ENCODE results near the gene OR10K1.

OR10K1 gene

DNA sequence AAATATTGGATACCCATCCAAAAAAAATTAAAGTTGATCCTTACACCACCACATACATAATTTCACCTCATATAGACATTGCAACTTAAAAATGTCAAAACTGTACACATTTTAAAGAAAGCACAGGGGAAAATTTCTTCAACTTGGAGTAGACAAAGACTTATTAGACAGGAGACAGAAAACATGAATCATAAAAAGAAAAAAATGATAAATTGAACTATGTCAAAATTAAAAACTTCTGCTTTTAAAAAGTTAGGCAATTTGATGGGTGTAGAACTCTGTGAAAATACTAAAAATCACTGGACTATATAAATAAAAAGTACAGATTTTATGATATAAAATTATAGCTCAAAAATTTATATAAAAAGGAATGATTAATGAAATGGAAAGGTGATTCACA is 4.4 kb upstream of the OR10K1 start:
- Histone ChIP-seq H3K27ac (ENCODE audit: insufficient read depth, low read depth, low read length, poor library complexity, severe bottlenecking) (no peak overlapping the region), H3K4me1 (ENCODE audit: control insufficient read depth, insufficient read depth, low read length) (no peaks in the 10 kb centered on the region)

DNA sequence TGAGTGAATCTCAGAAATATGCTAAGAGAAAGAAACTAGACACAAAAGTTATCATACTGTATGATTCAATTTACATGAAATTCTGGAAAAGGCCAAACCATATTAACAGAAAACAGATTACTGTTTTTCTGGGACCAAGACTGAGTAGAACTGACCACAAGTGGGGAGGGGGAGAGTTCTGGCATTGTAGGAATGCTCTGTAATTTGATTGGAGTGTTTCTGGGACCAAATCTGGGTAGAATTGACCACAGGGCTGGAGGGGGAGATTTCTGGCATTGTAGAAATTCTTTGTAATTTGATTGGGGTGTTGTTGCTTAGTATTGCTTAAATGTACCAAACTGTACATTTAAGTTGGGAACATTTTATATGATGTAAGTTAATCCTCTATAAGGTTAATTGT is 3.4 kb upstream of the OR10K1 start:
- no peaks in the 10 kb centered on the region for H3K4me1 ChIP-seq (ENCODE audit: control insufficient read depth, insufficient read depth, low read length)
- no peaks in the 10 kb centered on the region for H3K9me3 ChIP-seq (ENCODE audit: control insufficient read depth, low read length)
- H3K36me3 ChIP-seq (ENCODE audit: control insufficient read depth, insufficient read depth, low read length) = no peaks in the 10 kb centered on the region
- no peaks in the 10 kb centered on the region for H3K27me3 ChIP-seq (ENCODE audit: control insufficient read depth, insufficient read depth, low read length, poor library complexity, severe bottlenecking)
- no peak overlapping the region for H3K27ac ChIP-seq (ENCODE audit: insufficient read depth, low read depth, low read length, poor library complexity, severe bottlenecking)
- no peak overlapping the region for H3K4me3 ChIP-seq (ENCODE audit: insufficient read depth, low read depth, low read length)

More for the DNA sequence above, 4.4 kb upstream of the OR10K1 start:
- Histone ChIP-seq H3K27me3 (ENCODE audit: control insufficient read depth, insufficient read depth, low read length, poor library complexity, severe bottlenecking) (no peaks in the 10 kb centered on the region), H3K4me3 (ENCODE audit: insufficient read depth, low read depth, low read length) (no peak overlapping the region), H3K9me3 (ENCODE audit: control insufficient read depth, low read length) (no peaks in the 10 kb centered on the region), H3K36me3 (ENCODE audit: control insufficient read depth, insufficient read depth, low read length) (no peaks in the 10 kb centered on the region)

DNA sequence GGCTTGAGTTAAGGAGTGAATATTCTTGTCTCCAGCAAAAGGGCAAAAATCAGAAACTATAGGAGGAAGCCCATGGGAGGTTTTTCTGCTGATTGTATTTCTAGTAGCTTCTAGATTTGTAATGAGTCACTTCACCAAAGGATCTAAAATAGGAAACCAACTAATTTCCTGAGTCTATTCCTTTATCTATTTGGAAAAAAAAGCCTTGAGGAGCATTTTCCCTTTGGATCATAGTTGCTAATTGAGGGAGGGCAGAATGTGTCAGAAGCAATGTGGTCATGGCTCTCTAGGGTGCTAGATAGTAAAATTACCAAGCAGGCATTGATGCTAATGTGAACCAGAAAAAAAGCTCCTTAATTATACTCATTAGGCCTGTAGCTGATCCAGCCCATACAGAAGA is 10.3 kb downstream of the OR10K1 start, which contains the start of gene OR10R2:
Gene OR10R2, plus strand, starts transcription at position 301 of the 400 bp plus-strand sequence. CDS start 106 bp downstream, outside the sequence.
- Histone ChIP-seq H3K4me1 (ENCODE audit: control insufficient read depth, insufficient read depth, low read length) (no peaks in the 10 kb centered on the region), H3K27ac (ENCODE audit: insufficient read depth, low read depth, low read length, poor library complexity, severe bottlenecking) (no peak within 1 kb of the TSS), H3K36me3 (ENCODE audit: control insufficient read depth, insufficient read depth, low read length) (no peaks in the 10 kb centered on the region), H3K27me3 (ENCODE audit: control insufficient read depth, insufficient read depth, low read length, poor library complexity, severe bottlenecking) (no peaks in the 10 kb centered on the region), H3K9me3 (ENCODE audit: control insufficient read depth, low read length) (no peaks in the 10 kb centered on the region), H3K4me3 (ENCODE audit: insufficient read depth, low read depth, low read length) (no peak within 1 kb of the TSS)

DNA sequence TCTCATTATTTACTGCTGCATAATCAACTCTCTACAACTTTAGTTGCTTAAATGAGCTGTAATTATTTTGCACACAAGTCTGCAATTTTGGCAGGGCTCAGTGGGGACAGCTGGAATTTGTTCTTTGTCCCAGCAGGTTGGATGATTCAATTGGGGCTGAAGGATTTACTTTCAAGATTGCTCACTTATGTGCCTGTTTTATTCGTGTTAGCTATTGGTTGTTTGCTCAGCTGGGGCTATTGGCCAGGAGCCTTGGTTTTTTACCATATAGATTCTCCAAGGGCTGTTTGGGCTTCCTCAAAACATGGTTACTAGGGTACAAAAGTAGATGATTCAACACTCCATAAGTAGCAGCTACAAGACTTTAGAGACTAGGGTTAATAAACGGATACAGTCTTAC is 23.8 kb downstream of the OR10K1 start:
- Histone ChIP-seq H3K4me1 (ENCODE audit: control insufficient read depth, insufficient read depth, low read length) (no peaks in the 10 kb centered on the region), H3K4me3 (ENCODE audit: insufficient read depth, low read depth, low read length) (no peak overlapping the region), H3K36me3 (ENCODE audit: control insufficient read depth, insufficient read depth, low read length) (no peaks in the 10 kb centered on the region), H3K27me3 (ENCODE audit: control insufficient read depth, insufficient read depth, low read length, poor library complexity, severe bottlenecking) (no peaks in the 10 kb centered on the region), H3K9me3 (ENCODE audit: control insufficient read depth, low read length) (no peaks in the 10 kb centered on the region), H3K27ac (ENCODE audit: insufficient read depth, low read depth, low read length, poor library complexity, severe bottlenecking) (no peak overlapping the region)
- 54 to 92% methylated on average over 1 to 2 of the region's 2 CpGs for WGBS, 2 experiments

DNA sequence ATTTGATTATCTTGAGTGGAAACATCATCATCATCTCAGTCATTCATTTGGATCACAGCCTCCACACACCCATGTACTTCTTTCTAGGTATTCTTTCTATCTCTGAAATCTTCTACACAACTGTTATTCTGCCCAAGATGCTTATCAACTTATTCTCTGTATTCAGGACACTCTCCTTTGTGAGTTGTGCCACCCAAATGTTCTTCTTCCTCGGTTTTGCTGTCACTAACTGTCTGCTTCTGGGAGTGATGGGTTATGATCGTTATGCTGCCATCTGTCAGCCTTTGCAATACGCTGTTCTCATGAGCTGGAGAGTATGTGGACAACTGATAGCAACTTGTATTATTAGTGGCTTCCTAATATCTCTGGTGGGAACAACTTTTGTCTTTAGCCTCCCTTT is 29.7 kb downstream of the OR10K1 start:
- Histone ChIP-seq H3K4me1 (ENCODE audit: control insufficient read depth, insufficient read depth, low read length) (no peaks in the 10 kb centered on the region), H3K36me3 (ENCODE audit: control insufficient read depth, insufficient read depth, low read length) (no peaks in the 10 kb centered on the region), H3K27ac (ENCODE audit: insufficient read depth, low read depth, low read length, poor library complexity, severe bottlenecking) (no peak overlapping the region), H3K27me3 (ENCODE audit: control insufficient read depth, insufficient read depth, low read length, poor library complexity, severe bottlenecking) (no peaks in the 10 kb centered on the region), H3K4me3 (ENCODE audit: insufficient read depth, low read depth, low read length) (no peak overlapping the region), H3K9me3 (ENCODE audit: control insufficient read depth, low read length) (no peaks in the 10 kb centered on the region)
- 58 to 63% methylated on average over 3 of the region's 3 CpGs for WGBS, 2 experiments

DNA sequence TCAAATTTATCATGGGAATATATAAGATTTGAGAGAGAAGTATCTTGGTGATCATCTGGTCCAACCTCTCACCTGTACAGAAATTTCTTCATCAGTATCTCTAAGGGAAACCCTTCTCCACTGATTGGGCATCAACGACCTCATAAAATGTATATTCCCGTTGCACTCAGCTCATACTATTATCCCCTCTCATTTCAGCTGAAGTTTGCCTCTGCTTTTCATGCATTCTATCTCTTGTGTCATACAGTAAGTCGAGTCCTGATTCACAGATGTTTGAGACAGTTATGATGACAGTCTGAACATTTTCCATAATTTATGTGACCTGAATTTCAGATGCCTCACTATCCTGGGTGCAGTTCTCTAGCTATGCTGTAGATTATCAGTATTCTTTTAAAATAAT is 31.4 kb downstream of the OR10K1 start:
- Histone ChIP-seq H3K9me3 (ENCODE audit: control insufficient read depth, low read length) (no peaks in the 10 kb centered on the region), H3K4me1 (ENCODE audit: control insufficient read depth, insufficient read depth, low read length) (no peaks in the 10 kb centered on the region), H3K27me3 (ENCODE audit: control insufficient read depth, insufficient read depth, low read length, poor library complexity, severe bottlenecking) (no peaks in the 10 kb centered on the region), H3K36me3 (ENCODE audit: control insufficient read depth, insufficient read depth, low read length) (no peaks in the 10 kb centered on the region), H3K4me3 (ENCODE audit: insufficient read depth, low read depth, low read length) (no peak overlapping the region), H3K27ac (ENCODE audit: insufficient read depth, low read depth, low read length, poor library complexity, severe bottlenecking) (no peak overlapping the region)
- 91 to 94% methylated on average over 3 of the region's 3 CpGs for WGBS, 2 experiments

DNA sequence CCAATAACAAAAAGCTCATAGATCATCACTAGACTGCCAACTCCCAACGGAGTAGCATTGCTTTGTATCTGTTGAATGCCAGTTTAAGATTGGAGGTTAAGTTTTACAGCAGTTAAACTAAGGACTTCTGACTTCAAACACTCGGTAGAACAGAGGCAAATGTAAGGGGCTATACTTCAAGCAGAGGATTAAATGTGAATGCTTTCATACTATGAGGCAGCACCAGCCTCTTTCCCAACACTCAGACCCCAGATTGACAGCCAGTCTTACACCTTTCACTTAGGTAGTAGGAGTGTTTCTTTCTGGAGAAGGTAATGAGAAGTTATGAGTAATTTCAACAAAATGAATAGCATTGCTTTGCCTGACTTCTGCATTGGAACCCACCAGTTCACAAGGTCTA is 33.2 kb downstream of the OR10K1 start:
- no peaks in the 10 kb centered on the region for H3K27me3 ChIP-seq (ENCODE audit: control insufficient read depth, insufficient read depth, low read length, poor library complexity, severe bottlenecking)
- 0 to 8% methylated on average over 2 of the region's 2 CpGs for WGBS, 2 experiments
- H3K4me1 ChIP-seq (ENCODE audit: control insufficient read depth, insufficient read depth, low read length) = no peaks in the 10 kb centered on the region
- H3K4me3 ChIP-seq (ENCODE audit: insufficient read depth, low read depth, low read length) = no peak overlapping the region
- no peaks in the 10 kb centered on the region for H3K36me3 ChIP-seq (ENCODE audit: control insufficient read depth, insufficient read depth, low read length)
- no peak overlapping the region for H3K27ac ChIP-seq (ENCODE audit: insufficient read depth, low read depth, low read length, poor library complexity, severe bottlenecking)
- H3K9me3 ChIP-seq (ENCODE audit: control insufficient read depth, low read length) = no peaks in the 10 kb centered on the region

DNA sequence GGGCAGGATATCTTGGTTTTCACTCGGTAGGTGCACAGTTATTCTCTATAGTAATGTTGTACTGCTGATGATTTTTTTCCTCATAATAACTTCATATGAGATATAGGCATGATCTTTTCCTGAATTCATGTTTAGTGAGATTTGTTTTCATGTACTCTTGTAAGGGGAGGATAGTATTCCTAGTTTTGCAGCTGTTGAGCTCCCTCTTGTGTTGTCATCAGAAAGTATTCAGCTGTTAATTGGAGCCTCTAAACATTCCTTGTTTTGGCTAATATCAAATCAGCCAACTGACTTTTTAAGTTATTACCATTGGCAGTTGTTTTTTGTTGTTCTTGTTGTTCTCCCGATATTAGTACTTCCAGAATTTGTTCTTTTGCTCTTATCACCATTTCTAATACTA is 34.7 kb downstream of the OR10K1 start:
- H3K27me3 ChIP-seq (ENCODE audit: control insufficient read depth, insufficient read depth, low read length, poor library complexity, severe bottlenecking) = no peaks in the 10 kb centered on the region

DNA sequence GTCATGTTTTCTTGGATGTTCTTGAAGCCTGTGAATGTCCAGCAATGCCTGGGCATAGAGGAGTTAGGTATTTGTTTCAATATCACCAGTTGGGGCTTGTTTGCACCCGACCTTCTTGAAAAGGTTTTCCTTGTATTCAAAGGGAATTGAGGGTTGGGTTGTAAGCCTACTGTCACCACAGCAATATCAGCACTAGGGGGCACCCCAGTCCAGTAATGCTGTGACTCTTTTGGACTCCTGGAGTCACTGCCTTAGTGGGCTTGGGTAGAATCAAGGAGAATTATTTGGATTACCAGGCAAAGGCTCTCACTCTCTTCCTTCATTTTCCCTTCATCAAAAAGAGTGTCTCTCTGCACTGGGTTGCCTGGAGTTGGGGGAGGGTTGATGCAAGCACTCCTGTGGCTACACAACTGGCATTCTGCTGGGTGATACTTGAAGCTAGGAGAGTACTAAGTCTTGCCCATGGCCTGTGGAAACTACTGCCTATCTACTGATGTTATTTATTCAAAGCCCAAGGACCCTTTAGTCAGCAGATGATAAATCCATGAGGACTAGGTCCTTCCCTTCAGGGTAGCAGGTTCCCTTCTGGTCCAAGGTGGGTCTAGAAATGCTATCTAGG is 44.8 kb downstream of the OR10K1 start:
- no peaks in the 10 kb centered on the region for H3K27me3 ChIP-seq (ENCODE audit: control insufficient read depth, insufficient read depth, low read length, poor library complexity, severe bottlenecking)
- WGBS, 2 experiments = 63 to 80% methylated on average over 1 of the region's 1 CpG
- no peaks in the 10 kb centered on the region for H3K36me3 ChIP-seq (ENCODE audit: control insufficient read depth, insufficient read depth, low read length)
- H3K9me3 ChIP-seq (ENCODE audit: control insufficient read depth, low read length) = no peaks in the 10 kb centered on the region
- H3K4me1 ChIP-seq (ENCODE audit: control insufficient read depth, insufficient read depth, low read length) = no peaks in the 10 kb centered on the region
- no peak overlapping the region for H3K27ac ChIP-seq (ENCODE audit: insufficient read depth, low read depth, low read length, poor library complexity, severe bottlenecking)
- H3K4me3 ChIP-seq (ENCODE audit: insufficient read depth, low read depth, low read length) = no peak overlapping the region

More for the DNA sequence above, 34.7 kb downstream of the OR10K1 start:
- Histone ChIP-seq H3K27ac (ENCODE audit: insufficient read depth, low read depth, low read length, poor library complexity, severe bottlenecking) (no peak overlapping the region), H3K4me1 (ENCODE audit: control insufficient read depth, insufficient read depth, low read length) (no peaks in the 10 kb centered on the region), H3K9me3 (ENCODE audit: control insufficient read depth, low read length) (no peaks in the 10 kb centered on the region), H3K4me3 (ENCODE audit: insufficient read depth, low read depth, low read length) (no peak overlapping the region), H3K36me3 (ENCODE audit: control insufficient read depth, insufficient read depth, low read length) (no peaks in the 10 kb centered on the region)
- 0% methylated on average over 1 of the region's 2 CpGs for WGBS, 2 experiments

DNA sequence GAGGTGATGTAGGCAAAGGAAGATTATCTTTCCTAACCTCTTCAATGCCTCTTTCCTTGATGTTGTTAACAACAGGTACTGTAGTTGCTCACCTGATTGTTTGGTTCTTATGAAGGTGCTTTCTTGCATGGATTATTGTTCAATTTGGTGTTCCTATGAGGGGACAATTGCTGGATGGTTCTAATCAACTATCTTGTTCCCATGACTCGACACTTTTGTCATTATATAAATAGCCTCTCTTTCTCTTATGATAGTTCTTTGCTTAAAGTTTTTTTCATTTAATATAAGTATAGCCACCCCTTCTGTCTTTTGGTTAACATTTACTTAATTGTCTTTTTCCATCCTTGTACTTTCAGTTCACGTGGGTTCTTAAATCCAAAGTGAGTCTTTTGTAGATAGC is 45.9 kb downstream of the OR10K1 start:
- Histone ChIP-seq H3K27ac (ENCODE audit: insufficient read depth, low read depth, low read length, poor library complexity, severe bottlenecking) (no peak overlapping the region), H3K4me3 (ENCODE audit: insufficient read depth, low read depth, low read length) (no peak overlapping the region), H3K9me3 (ENCODE audit: control insufficient read depth, low read length) (no peaks in the 10 kb centered on the region), H3K27me3 (ENCODE audit: control insufficient read depth, insufficient read depth, low read length, poor library complexity, severe bottlenecking) (no peaks in the 10 kb centered on the region), H3K4me1 (ENCODE audit: control insufficient read depth, insufficient read depth, low read length) (no peaks in the 10 kb centered on the region), H3K36me3 (ENCODE audit: control insufficient read depth, insufficient read depth, low read length) (no peaks in the 10 kb centered on the region)
- 100% methylated on average over 1 of the region's 2 CpGs for WGBS, 2 experiments
